ENCODE measurements around the gene MROH2B. TPM values are rescaled to one million over a fixed set of nuclear protein-coding genes. Genes with fewer than 3 reads are reported as not detected.

Gene MROH2B
- polyA plus RNA-seq, 1 donor (not counting 4 experiments of a cell fraction or from before 2014, with no cell fraction given), result not detected

DNA sequence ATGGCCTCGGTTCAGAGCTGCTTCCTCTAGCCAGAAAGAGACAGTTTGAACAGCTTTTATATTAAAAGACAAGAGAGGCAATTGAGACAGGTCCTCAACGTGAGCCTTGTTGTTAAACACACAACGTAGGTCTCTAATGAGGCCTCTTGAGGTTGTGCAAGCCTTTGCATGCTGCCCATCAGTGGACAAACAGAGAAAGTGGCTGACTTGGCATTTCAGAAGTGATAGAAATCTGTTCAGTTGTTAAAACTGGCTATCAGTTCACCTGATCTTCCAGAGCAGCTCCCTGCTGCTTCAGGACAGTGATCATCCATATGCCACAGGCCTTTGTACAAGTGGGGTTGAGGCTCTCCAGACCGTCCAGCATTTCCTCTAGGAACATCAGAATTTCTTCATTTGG is 58.8 kb downstream of the MROH2B start:
- H3K27me3 ChIP-seq (ENCODE audit: control insufficient read depth, extremely low read depth, insufficient read depth, low read length), result no peaks in the 10 kb centered on the region
- no peaks in the 10 kb centered on the region for H3K9me3 ChIP-seq (ENCODE audit: control insufficient read depth, low read depth, low read length)
- H3K27ac ChIP-seq (ENCODE audit: control insufficient read depth, insufficient read depth, low read length), result no peak overlapping the region
- no peaks in the 10 kb centered on the region for H3K9me1 ChIP-seq (ENCODE audit: control insufficient read depth, extremely low read depth, insufficient read depth, low read length)
- DNase-seq (ENCODE audit: low read depth, low spot score), result no peak
- H3K36me3 ChIP-seq (ENCODE audit: control insufficient read depth in 2 of 2, extremely low read depth in 1 of 2, insufficient read depth in 2 of 2, low read length in 2 of 2), result no peaks in the 10 kb centered on the region
- TF ChIP-seq EZH2 (IDR thresholded peaks at IDR 0.05; ENCODE audit: low read length), result no peak
- TF ChIP-seq, protein P1, sequence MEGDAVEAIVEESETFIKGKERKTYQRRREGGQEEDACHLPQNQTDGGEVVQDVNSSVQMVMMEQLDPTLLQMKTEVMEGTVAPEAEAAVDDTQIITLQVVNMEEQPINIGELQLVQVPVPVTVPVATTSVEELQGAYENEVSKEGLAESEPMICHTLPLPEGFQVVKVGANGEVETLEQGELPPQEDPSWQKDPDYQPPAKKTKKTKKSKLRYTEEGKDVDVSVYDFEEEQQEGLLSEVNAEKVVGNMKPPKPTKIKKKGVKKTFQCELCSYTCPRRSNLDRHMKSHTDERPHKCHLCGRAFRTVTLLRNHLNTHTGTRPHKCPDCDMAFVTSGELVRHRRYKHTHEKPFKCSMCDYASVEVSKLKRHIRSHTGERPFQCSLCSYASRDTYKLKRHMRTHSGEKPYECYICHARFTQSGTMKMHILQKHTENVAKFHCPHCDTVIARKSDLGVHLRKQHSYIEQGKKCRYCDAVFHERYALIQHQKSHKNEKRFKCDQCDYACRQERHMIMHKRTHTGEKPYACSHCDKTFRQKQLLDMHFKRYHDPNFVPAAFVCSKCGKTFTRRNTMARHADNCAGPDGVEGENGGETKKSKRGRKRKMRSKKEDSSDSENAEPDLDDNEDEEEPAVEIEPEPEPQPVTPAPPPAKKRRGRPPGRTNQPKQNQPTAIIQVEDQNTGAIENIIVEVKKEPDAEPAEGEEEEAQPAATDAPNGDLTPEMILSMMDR (optimal IDR thresholded peaks at IDR 0.05 in 1 of 3, IDR thresholded peaks at IDR 0.05 in 1 of 3, conservative IDR thresholded peaks at IDR 0.05 in 1 of 3; ENCODE audit: extremely low read depth in 1 of 3, insufficient read depth in 2 of 3, low read length in 3 of 3), result no peak
- H3K4me1 ChIP-seq (ENCODE audit: control insufficient read depth, extremely low read depth, insufficient read depth, low read length), result no peaks in the 10 kb centered on the region
- H3K4me3 ChIP-seq (ENCODE audit: control insufficient read depth in 2 of 3, extremely low read depth in 1 of 3, insufficient read depth in 2 of 3, low read depth in 1 of 3, low read length in 3 of 3), result no peak overlapping the region
- no peak overlapping the region for H3K4me2 ChIP-seq (ENCODE audit: control insufficient read depth, extremely low read depth, insufficient read depth, low read depth, low read length)
- no peak for FAIRE-seq
- no peaks in the 10 kb centered on the region for H4K20me1 ChIP-seq (ENCODE audit: control insufficient read depth, extremely low read depth, insufficient read depth, low read length)
- no peak overlapping the region for H2AFZ ChIP-seq (ENCODE audit: control insufficient read depth, low read length)
- no peaks in the 10 kb centered on the region for H3K79me2 ChIP-seq (ENCODE audit: control insufficient read depth, insufficient read depth, low read length)
- H3K9ac ChIP-seq (ENCODE audit: control insufficient read depth, extremely low read depth, insufficient read depth, low read length), result no peak overlapping the region
- dilution Hi-C loops (cut with MboI; ENCODE audit: extremely low pct_ligation_motif_present, low sequenced_read_pairs), result no loop called here

DNA sequence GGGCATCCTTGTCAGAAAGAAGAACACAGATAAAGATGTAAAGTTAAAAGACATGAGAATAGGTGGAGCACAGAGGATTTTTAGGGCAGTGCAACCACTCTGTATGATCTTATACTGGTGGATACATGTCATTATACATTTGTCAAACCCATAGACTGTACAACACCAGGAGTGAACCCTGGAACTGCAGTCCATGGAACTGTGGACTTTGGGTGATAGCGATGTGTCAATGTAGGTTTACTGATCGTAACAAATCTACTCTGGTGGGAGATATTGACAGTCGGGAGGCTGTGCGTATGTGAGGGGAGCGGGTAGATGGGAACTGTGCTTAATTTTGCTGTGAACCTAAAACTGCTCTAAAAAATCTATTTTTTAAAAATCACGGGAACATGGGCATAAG is 60.6 kb downstream of the MROH2B start:
- H3K4me3 ChIP-seq (ENCODE audit: control insufficient read depth in 2 of 3, extremely low read depth in 1 of 3, insufficient read depth in 2 of 3, low read depth in 1 of 3, low read length in 3 of 3), result no peak overlapping the region
- dilution Hi-C loops (cut with MboI; ENCODE audit: extremely low pct_ligation_motif_present, low sequenced_read_pairs), result no loop called here
- no peak overlapping the region for H3K27ac ChIP-seq (ENCODE audit: control insufficient read depth, insufficient read depth, low read length)
- H3K27me3 ChIP-seq (ENCODE audit: control insufficient read depth, extremely low read depth, insufficient read depth, low read length), result no peaks in the 10 kb centered on the region
- no peaks in the 10 kb centered on the region for H3K79me2 ChIP-seq (ENCODE audit: control insufficient read depth, insufficient read depth, low read length)
- H3K9me1 ChIP-seq (ENCODE audit: control insufficient read depth, extremely low read depth, insufficient read depth, low read length), result no peaks in the 10 kb centered on the region
- H4K20me1 ChIP-seq (ENCODE audit: control insufficient read depth, extremely low read depth, insufficient read depth, low read length), result no peaks in the 10 kb centered on the region
- TF ChIP-seq EZH2 (IDR thresholded peaks at IDR 0.05; ENCODE audit: low read length), result no peak
- TF ChIP-seq, protein P1 (optimal IDR thresholded peaks at IDR 0.05 in 1 of 3, IDR thresholded peaks at IDR 0.05 in 1 of 3, conservative IDR thresholded peaks at IDR 0.05 in 1 of 3; ENCODE audit: extremely low read depth in 1 of 3, insufficient read depth in 2 of 3, low read length in 3 of 3), result no peak
- FAIRE-seq (no peak), DNase-seq (ENCODE audit: low read depth, low spot score) (no peak)
- H3K9me3 ChIP-seq (ENCODE audit: control insufficient read depth, low read depth, low read length), result no peaks in the 10 kb centered on the region
- H2AFZ ChIP-seq (ENCODE audit: control insufficient read depth, low read length), result no peak overlapping the region
- H3K4me2 ChIP-seq (ENCODE audit: control insufficient read depth, extremely low read depth, insufficient read depth, low read depth, low read length), result no peak overlapping the region
- no peaks in the 10 kb centered on the region for H3K4me1 ChIP-seq (ENCODE audit: control insufficient read depth, extremely low read depth, insufficient read depth, low read length)
- no peak overlapping the region for H3K9ac ChIP-seq (ENCODE audit: control insufficient read depth, extremely low read depth, insufficient read depth, low read length)
- no peaks in the 10 kb centered on the region for H3K36me3 ChIP-seq (ENCODE audit: control insufficient read depth in 2 of 2, extremely low read depth in 1 of 2, insufficient read depth in 2 of 2, low read length in 2 of 2)
